Activated CD4-positive, alpha-beta T cell treated with anti-CD3 and anti-CD28 coated beads, Interleukin-2, amount 50 U/mL, for 48 hours (primary cell): ENCODE measurements around the gene WRAP53.

Source experiments
- DNase-seq, 2 experiments: peaks; one replicate each; pipeline ENCODE4 v3.0.0-alpha.2; 2020

The WRAP53 gene

DNA sequence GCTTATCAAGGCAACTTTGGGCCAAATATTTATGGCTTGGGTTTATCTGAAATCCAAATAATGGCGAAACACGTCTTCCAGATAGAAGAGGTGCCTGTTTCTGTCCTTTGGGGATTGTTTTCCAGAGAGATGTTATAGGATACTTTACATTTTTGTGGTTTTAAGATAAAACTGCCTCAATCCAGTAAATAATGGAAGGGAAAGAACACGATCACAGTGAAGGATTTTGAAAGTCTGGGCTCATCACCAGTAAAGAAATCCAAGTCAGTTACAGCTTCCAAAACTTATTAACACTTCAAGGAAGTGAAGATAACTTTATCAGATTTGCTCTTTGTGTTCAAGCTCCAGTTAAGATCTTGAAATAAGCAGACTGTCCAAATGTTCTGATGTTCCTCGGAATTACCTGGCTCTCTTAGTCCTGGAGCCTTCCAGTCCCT is 59.4 kb downstream of the WRAP53 start:
- DNase-seq, result no peak

DNA sequence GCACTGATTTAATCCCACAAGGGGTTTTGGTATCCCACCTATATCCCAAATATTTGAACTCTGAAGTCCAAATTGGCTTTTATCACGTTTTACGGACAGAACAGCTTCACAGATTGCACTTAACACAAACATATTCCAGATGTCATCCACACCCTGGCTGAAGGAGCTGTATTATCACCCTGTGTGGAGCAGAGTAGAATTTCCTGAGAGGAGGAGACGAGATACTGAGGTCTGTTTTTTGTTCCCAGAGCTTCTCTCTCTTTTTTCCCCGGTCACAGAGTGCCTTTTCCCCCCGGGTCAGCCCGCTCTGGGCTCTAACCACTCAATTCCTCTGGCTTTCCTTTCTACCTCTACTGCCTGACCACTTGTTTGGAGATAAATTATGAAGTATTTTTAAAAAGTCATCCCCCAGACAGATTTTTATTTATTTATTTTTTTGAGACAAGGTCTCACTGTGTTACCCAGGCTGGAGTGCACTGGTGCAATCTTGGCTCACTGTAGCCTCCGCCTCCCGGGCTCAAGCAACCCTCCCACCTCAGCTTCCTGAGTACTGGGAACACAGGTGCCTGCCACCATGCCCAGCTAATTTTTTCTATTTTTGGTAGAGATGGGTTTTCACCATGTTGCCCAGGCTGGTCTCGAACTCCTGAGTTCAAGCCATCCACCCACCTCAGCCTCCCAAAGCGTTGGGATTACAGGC is 59.9 kb downstream of the WRAP53 start:
- DNase-seq, result no peak

DNA sequence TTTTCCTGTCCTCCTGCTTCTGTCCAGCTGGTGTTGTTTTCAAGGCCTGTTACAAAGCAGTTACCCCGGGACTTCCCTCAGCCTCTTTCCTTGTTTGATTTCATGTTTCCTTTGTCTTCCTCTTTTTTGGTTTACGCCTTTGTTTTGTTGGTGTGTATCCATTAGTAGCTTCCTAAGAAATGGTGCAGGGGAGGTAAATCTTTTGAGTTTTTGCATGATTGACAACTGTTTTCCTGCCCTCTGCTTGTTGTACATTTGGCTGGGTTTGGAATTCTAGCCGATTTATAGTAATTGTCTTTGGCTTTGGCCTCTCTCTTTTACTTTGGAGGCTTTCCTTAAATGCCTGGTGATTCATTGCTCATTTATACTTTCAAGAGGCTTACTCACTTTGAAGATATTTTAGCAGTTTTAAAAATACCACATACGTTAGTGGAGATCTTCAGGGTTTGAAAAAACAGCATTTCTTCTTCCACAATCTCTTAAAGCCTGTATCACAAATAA is 62.1 kb downstream of the WRAP53 start:
- DNase-seq, result no peak
